GM12878 (cell line): ENCODE results near the gene RETREG1. TPM values are rescaled to one million over a fixed set of nuclear protein-coding genes. Genes with fewer than 3 reads are reported as not detected.

ENCODE experiments used
- ATAC-seq: fragments of 200-7000 bp; cut with Tn5 transposase; 3 replicates; pipeline ENCODE4 v1.9.1; 2020; ENCODE audit warnings: mild to moderate bottlenecking, moderate library complexity
- BruUV-seq: library from RNA; stranded (reverse); fragments of 400-500 nt; replicated peaks from 2 replicates; lab custom pipeline; 2021; lab: Mats Ljungman, UMichigan
- CTCF ChIA-PET: fragments of 300-600 bp; sonication (Branson Sonifier 250); formaldehyde crosslinking; extraction: SDS; loops from one replicate; lab custom pipeline; 2021; ENCODE audit warnings: inconsistent platforms; lab: Yijun Ruan, JAX
- POLR2A ChIA-PET: fragments of 350-600 bp; formaldehyde crosslinking; extraction: SDS; loops from one replicate; lab custom pipeline; 2021; ENCODE audit warnings: inconsistent platforms; lab: Charles Lee
- RAD21 ChIA-PET: fragments of 300-600 bp; sonication (Branson Sonifier 250); formaldehyde crosslinking; loops from one replicate; lab custom pipeline; 2023; ENCODE audit warnings: antibody characterized with exemption; ENCODE audit not compliant: unreplicated experiment; lab: Charles Lee
- SMC1A ChIA-PET: fragments of 300-600 bp; sonication (Branson Sonifier 250); formaldehyde crosslinking; loops from one replicate; lab custom pipeline; 2023; ENCODE audit not compliant: unreplicated experiment, uncharacterized antibody; lab: Charles Lee
- DNase-seq: peaks from one replicate; pipeline ENCODE4 v3.0.0-alpha.2; 2011; ENCODE audit warnings: low read depth, low spot score
- FAIRE-seq: peaks from 3 replicates; lab custom pipeline; 2011; peaks lifted over from hg19 to GRCh38; lab: Jason Lieb, UNC
- H2AFZ ChIP-seq: 2 replicates; pipeline ENCODE4 v1.6.0; 2011; ENCODE audit warnings: low read depth, low read length, control low read depth; ENCODE audit not compliant: control insufficient read depth
- H3K27ac ChIP-seq: 2 replicates; pipeline ENCODE4 v1.5.1; 2011; ENCODE audit warnings: control low read depth; ENCODE audit not compliant: control insufficient read depth, insufficient read depth
- H3K27me3 ChIP-seq, 2 experiments: replicated peaks in 1 of 2; 2 replicates each; pipeline versions ENCODE4 v1.6.0 to v1.6.1; 2011; ENCODE audit warnings: low read length in 1 of 2; ENCODE audit not compliant: control insufficient read depth in 2 of 2, insufficient read depth in 2 of 2
- H3K36me3 ChIP-seq, 2 experiments: 2 replicates each; pipeline ENCODE4 v1.5.1; 2011; ENCODE audit warnings: low read length in 1 of 2; ENCODE audit not compliant: control insufficient read depth in 2 of 2, insufficient read depth in 2 of 2
- H3K4me1 ChIP-seq: 2 replicates; pipeline ENCODE4 v1.6.1; 2011; ENCODE audit warnings: mild to moderate bottlenecking, low read length, moderate library complexity, mixed read lengths; ENCODE audit not compliant: control insufficient read depth, insufficient read depth
- H3K4me2 ChIP-seq: 2 replicates; pipeline ENCODE4 v1.6.0; 2011; ENCODE audit warnings: control low read depth; ENCODE audit not compliant: control insufficient read depth, insufficient read depth
- H3K4me3 ChIP-seq: fragments of 200-600 bp; sonication (generic); 2 replicates; pipeline ENCODE4 v1.5.1; 2016
- H3K79me2 ChIP-seq: 2 replicates; pipeline ENCODE4 v1.6.0; 2011; ENCODE audit warnings: low read length; ENCODE audit not compliant: control insufficient read depth, insufficient read depth
- H3K9ac ChIP-seq: 2 replicates; pipeline ENCODE4 v1.8.0; 2011; ENCODE audit warnings: low read length, control low read depth, mixed read lengths; ENCODE audit not compliant: control insufficient read depth, insufficient read depth
- H3K9me3 ChIP-seq: replicated peaks from 3 replicates; pipeline ENCODE4 v1.5.1; 2011; ENCODE audit warnings: mild to moderate bottlenecking, low read length; ENCODE audit not compliant: control insufficient read depth, insufficient read depth
- H4K20me1 ChIP-seq: 2 replicates; pipeline ENCODE4 v1.6.0; 2011; ENCODE audit not compliant: control insufficient read depth, insufficient read depth
- CHD1 ChIP-seq: IDR thresholded peaks from 2 replicates; pipeline ENCODE4 v1.6.1; 2012; ENCODE audit warnings: low read depth, low read length, improper control_type of control experiment
- MEF2B ChIP-seq: fragments of 450-650 bp; IDR thresholded peaks from 2 replicates; pipeline ENCODE4 v1.6.1; 2018; ENCODE audit warnings: mild to moderate bottlenecking, moderate library complexity; ENCODE audit not compliant: partially characterized antibody, poor library complexity, severe bottlenecking
- YY1 ChIP-seq: IDR thresholded peaks from 2 replicates; pipeline ENCODE4 v1.6.1; 2011; ENCODE audit warnings: low read depth, mild to moderate bottlenecking, low read length
- ZNF622 ChIP-seq: fragments of 450-650 bp; IDR thresholded peaks from 2 replicates; pipeline ENCODE4 v1.6.1; 2017; ENCODE audit warnings: mild to moderate bottlenecking, inconsistent platforms
- WGBS: methylation state at CpG from one replicate; pipeline ENCODE4 v1.1.6; 2016; ENCODE audit warnings: low lambda C conversion rate; ENCODE audit not compliant: insufficient replicate concordance, insufficient coverage; ENCODE audit errors: missing lambda C conversion rate; 5-methylcytosine and 5-hydroxymethylcytosine counted together
- in situ Hi-C: fragments of 300-500 bp; cut with MboI; formaldehyde crosslinking; loops from 9 replicates; pipeline ENCODE4 v1.14.3; 2018; ENCODE audit warnings: mixed read lengths
- intact Hi-C: fragments of 100-400 bp; cut with micrococcal nuclease; formaldehyde crosslinking; loops from one replicate; pipeline ENCODE4 v1.14.2; 2022; ENCODE audit not compliant: unreplicated experiment
- polyA plus RNA-seq, 11 experiments: library from polyadenylated mRNA; depleted of rRNA in 4 of 11; unstranded in 6 of 11; stranded (reverse) in 5 of 11; fragments of >200 nt; fragmentation: Nextera tagmentation in 4 of 11; fragmentation: Illumina TruSeq in 1 of 11; extraction: Ambion mirVana in 4 of 11; extraction: Trizol in 1 of 11; gene quantifications; 1 replicate in 1 of 11; 2 replicates in 10 of 11; pipeline versions ENCODE4 v1.2.1 to v1.2.3, GENCODE V29; 2011 to 2016; ENCODE audit warnings: inconsistent platforms in 2 of 11, missing spikeins in 2 of 11, low read depth in 1 of 11
- total RNA-seq, 4 experiments: library from RNA; depleted of rRNA in 3 of 4; stranded (reverse); fragments of >200 nt in 3 of 4; fragmentation: Illumina TruSeq in 1 of 4; extraction: Trizol in 1 of 4; gene quantifications; 2 replicates each; pipeline versions ENCODE4 v1.2.1 to v1.2.3, GENCODE V29; 2013 to 2021
- TF ChIP-seq, protein P1 (sequence below): fragments of 450-650 bp; formaldehyde crosslinking; IDR thresholded peaks from 2 replicates; pipeline ENCODE4 v1.4.0; 2022; ENCODE audit warnings: mild to moderate bottlenecking, moderate library complexity
- TF ChIP-seq, protein P2 (sequence below): IDR thresholded peaks from 2 replicates; pipeline ENCODE4 v1.6.1; 2011; ENCODE audit warnings: borderline replicate concordance, low read depth, mild to moderate bottlenecking, moderate library complexity, mixed read lengths, low read length; ENCODE audit not compliant: insufficient read depth; ENCODE audit errors: extremely low read length

Gene RETREG1
- total and polyA plus RNA-seq, 10 of the 15 experiments (the other 5 are each of a cell fraction or from before 2014, with no cell fraction given) = 3.9 to 8.9 (median 6.4) TPM

DNA sequence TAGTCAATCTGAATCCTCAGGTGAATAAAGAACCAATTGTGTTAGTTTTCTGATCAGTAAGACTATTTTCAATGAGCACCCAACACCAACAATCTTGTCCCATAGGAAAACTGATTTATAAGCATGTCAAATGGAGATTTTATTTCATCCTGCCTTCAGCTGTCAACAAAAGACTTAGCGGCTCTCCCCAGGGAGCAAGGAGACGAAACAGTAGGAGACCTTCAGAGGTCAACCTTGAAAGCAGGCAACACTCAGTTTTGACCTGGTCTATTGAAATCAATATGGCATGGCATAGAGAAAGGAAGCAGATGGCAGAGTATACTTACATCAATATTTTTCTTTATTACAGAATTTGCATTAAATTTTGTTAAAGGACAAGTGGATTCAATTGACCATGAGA lies 185.3 kb downstream of the RETREG1 start:
- FAIRE-seq (no peak), ATAC-seq (no peak), DNase-seq (no peak)
- H3K4me2 ChIP-seq = no peak overlapping the region
- no peaks in the 10 kb centered on the region for H4K20me1 ChIP-seq
- no peak overlapping the region for H3K4me3 ChIP-seq
- H3K9me3 ChIP-seq = no peaks in the 10 kb centered on the region
- WGBS = 83% methylated on average over 2 of the region's 2 CpGs
- in situ Hi-C loops (no loop called here), intact Hi-C loops (no loop called here)
- BruUV-seq = no TSS peak
- H3K36me3 ChIP-seq = no peaks in the 10 kb centered on the region
- ChIA-PET CTCF (no interaction called here), SMC1A (no interaction called here), POLR2A (no interaction called here), RAD21 (no interaction called here)
- no peak overlapping the region for H2AFZ ChIP-seq
- H3K27ac ChIP-seq = no peak overlapping the region
- no peak overlapping the region for H3K9ac ChIP-seq
- TF ChIP-seq, protein P1, sequence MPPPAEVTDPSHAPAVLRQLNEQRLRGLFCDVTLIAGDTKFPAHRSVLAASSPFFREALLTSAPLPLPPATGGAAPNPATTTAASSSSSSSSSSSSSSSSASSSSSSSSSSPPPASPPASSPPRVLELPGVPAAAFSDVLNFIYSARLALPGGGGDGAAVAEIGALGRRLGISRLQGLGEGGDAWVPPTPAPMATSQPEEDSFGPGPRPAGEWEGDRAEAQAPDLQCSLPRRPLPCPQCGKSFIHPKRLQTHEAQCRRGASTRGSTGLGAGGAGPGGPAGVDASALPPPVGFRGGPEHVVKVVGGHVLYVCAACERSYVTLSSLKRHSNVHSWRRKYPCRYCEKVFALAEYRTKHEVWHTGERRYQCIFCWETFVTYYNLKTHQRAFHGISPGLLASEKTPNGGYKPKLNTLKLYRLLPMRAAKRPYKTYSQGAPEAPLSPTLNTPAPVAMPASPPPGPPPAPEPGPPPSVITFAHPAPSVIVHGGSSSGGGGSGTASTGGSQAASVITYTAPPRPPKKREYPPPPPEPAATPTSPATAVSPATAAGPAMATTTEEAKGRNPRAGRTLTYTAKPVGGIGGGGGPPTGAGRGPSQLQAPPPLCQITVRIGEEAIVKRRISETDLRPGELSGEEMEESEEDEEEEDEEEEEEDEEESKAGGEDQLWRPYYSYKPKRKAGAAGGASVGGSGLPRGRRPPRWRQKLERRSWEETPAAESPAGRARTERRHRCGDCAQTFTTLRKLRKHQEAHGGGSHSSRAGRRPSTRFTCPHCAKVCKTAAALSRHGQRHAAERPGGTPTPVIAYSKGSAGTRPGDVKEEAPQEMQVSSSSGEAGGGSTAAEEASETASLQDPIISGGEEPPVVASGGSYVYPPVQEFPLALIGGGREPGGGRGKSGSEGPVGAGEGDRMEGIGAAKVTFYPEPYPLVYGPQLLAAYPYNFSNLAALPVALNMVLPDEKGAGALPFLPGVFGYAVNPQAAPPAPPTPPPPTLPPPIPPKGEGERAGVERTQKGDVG (CRISPR knock-in tag) = no peak
- no peak for TF ChIP-seq MEF2B
- no peak for TF ChIP-seq ZNF622
- no peak for TF ChIP-seq CHD1
- TF ChIP-seq YY1 = no peak
- TF ChIP-seq, protein P2, sequence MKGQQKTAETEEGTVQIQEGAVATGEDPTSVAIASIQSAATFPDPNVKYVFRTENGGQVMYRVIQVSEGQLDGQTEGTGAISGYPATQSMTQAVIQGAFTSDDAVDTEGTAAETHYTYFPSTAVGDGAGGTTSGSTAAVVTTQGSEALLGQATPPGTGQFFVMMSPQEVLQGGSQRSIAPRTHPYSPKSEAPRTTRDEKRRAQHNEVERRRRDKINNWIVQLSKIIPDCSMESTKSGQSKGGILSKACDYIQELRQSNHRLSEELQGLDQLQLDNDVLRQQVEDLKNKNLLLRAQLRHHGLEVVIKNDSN = no peak
- no peaks in the 10 kb centered on the region for H3K4me1 ChIP-seq
- H3K79me2 ChIP-seq = no peaks in the 10 kb centered on the region
- no peaks in the 10 kb centered on the region for H3K27me3 ChIP-seq
